NB4 (cell line): ENCODE results near the gene PNPO.

Experiments used
- POLR2A ChIP-seq: IDR thresholded peaks from 2 replicates; pipeline ENCODE4 v1.6.1; 2011; ENCODE audit warnings: mild to moderate bottlenecking; ENCODE audit not compliant: insufficient read length; ENCODE audit errors: extremely low read depth
- TF ChIP-seq, protein P1 (sequence below): IDR thresholded peaks from one replicate; pipeline ENCODE4 v1.5.1; 2012; ENCODE audit warnings: low read depth, low read length

DNA sequence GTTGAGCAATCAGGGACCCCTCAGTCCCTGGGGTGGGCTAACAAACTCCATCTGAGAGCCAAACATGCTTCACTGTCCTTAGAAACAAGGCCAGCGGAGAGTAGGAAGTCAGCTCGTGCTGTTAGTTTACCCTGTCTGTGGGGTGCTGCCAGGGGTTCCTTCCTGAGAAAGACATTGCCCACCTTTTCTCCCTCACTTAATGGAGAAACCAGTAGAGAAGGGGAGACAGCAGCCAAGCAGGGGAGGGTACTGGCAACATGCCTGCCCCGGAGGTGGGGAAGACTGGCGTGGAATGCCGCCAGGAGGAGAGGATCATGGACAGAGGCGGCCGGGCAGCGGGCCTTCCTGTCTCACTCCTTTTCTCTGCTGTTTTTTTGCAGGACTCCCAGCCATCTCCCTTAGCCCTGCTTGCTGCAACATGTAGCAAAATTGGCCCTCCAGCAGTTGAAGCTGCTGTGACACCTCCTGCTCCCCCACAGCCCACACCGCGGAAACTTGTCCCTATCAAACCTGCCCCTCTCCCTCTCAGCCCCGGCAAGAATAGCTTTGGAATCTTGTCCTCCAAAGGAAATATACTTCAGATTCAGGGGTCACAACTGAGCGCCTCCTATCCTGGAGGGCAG is 25.5 kb upstream of the PNPO start:
- TF ChIP-seq, protein P1, sequence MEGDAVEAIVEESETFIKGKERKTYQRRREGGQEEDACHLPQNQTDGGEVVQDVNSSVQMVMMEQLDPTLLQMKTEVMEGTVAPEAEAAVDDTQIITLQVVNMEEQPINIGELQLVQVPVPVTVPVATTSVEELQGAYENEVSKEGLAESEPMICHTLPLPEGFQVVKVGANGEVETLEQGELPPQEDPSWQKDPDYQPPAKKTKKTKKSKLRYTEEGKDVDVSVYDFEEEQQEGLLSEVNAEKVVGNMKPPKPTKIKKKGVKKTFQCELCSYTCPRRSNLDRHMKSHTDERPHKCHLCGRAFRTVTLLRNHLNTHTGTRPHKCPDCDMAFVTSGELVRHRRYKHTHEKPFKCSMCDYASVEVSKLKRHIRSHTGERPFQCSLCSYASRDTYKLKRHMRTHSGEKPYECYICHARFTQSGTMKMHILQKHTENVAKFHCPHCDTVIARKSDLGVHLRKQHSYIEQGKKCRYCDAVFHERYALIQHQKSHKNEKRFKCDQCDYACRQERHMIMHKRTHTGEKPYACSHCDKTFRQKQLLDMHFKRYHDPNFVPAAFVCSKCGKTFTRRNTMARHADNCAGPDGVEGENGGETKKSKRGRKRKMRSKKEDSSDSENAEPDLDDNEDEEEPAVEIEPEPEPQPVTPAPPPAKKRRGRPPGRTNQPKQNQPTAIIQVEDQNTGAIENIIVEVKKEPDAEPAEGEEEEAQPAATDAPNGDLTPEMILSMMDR: no peak
- TF ChIP-seq POLR2A: no peak
